ENCODE measurements around the gene SDCCAG8. TPM values are rescaled to one million over a fixed set of nuclear protein-coding genes. Genes with fewer than 3 reads are reported as not detected.

SDCCAG8 gene
- total and polyA plus RNA-seq, 4 donors: 25.4 to 96.7 (median 48.2) TPM

DNA sequence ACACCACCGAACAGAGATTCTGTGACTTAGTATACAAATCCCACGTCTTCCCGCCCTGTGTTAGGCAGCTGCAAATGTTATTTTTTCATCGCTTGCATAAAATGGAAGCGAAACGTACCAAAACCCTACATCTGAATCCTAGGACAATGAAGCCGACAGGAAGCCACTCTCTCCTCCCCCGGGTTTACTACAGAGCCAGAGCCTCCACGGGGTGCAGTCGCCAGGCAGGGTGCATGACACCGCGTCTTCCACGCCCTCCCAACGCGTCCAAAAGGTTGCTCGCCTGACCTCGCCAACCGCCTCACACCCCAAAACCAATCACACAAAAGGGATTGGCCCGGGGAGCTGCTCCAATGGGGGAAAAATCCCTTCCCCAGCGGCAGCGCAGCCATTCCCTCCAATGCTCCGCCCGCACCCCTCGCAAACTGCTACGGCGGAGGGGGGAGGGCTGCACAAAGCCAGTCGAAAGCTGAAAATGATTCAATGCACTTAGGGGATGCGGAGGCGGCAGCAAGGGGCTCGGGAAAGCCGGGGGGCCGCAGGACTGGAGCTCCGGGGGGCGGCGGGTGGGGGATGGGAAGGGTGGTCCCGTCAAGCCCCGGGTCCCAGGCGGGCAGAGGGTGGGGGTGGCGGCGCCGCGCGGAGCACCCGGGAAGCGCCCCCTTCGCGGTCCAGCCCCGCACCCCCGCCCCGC, 1.5 kb upstream of the SDCCAG8 start:
- peak overlapping the region; percentile 39 to 88 for H3K9ac ChIP-seq (ENCODE audit: insufficient read depth in 1 of 2, low read length in 2 of 2)
- 1% methylated on average over 33 to 50 of the region's 50 CpGs for WGBS, 2 donors
- TF ChIP-seq, protein P1, sequence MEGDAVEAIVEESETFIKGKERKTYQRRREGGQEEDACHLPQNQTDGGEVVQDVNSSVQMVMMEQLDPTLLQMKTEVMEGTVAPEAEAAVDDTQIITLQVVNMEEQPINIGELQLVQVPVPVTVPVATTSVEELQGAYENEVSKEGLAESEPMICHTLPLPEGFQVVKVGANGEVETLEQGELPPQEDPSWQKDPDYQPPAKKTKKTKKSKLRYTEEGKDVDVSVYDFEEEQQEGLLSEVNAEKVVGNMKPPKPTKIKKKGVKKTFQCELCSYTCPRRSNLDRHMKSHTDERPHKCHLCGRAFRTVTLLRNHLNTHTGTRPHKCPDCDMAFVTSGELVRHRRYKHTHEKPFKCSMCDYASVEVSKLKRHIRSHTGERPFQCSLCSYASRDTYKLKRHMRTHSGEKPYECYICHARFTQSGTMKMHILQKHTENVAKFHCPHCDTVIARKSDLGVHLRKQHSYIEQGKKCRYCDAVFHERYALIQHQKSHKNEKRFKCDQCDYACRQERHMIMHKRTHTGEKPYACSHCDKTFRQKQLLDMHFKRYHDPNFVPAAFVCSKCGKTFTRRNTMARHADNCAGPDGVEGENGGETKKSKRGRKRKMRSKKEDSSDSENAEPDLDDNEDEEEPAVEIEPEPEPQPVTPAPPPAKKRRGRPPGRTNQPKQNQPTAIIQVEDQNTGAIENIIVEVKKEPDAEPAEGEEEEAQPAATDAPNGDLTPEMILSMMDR (IDR thresholded peaks at IDR 0.05; ENCODE audit: control extremely low read depth, extremely low read depth): no peak
- H3K4me1 ChIP-seq (ENCODE audit: control insufficient read depth in 5 of 5, insufficient read depth in 5 of 5, low read length in 5 of 5): peaks cover 0 to 41% (median 7%) of the 10 kb centered on the region in 5 donors
- peak overlapping the region; percentile 90 for H3K4me3 ChIP-seq
- no peaks in the 10 kb centered on the region for H3K9me3 ChIP-seq (ENCODE audit: control insufficient read depth in 4 of 4, insufficient read depth in 3 of 4, low read length in 3 of 4)
- H3K27me3 ChIP-seq (ENCODE audit: control insufficient read depth in 3 of 3, insufficient read depth in 3 of 3, low read length in 2 of 3): no peaks in the 10 kb centered on the region
- no peaks in the 10 kb centered on the region for H3K36me3 ChIP-seq (ENCODE audit: control insufficient read depth in 4 of 4, insufficient read depth in 4 of 4, low read length in 4 of 4)
- H3K27ac ChIP-seq (ENCODE audit: low read depth in 1 of 2, low read length in 1 of 2): peak overlapping the region; percentile 89 to 91
- ATAC-seq (ENCODE audit: insufficient read depth, low FRiP score): peak; percentile 12
- DNase-seq: peak; percentile 74 to 81 (median 79)

- Histone ChIP-seq H3K27me3 (ENCODE audit: control insufficient read depth in 3 of 3, insufficient read depth in 3 of 3, low read length in 2 of 3) (no peaks in the 10 kb centered on the region), H3K4me1 (ENCODE audit: control insufficient read depth in 5 of 5, insufficient read depth in 5 of 5, low read length in 5 of 5) (peaks cover 0 to 40% (median 5%) of the 10 kb centered on the region in 5 donors), H3K4me3 (peak within 1 kb of the TSS; percentile 90), H3K36me3 (ENCODE audit: control insufficient read depth in 4 of 4, insufficient read depth in 4 of 4, low read length in 4 of 4) (peaks cover 0 to 1% (median 0%) of the 10 kb centered on the region in 4 donors), H3K27ac (ENCODE audit: low read depth in 1 of 2, low read length in 1 of 2) (peak within 1 kb of the TSS; percentile 91 to 95), H3K9me3 (ENCODE audit: control insufficient read depth in 4 of 4, insufficient read depth in 3 of 4, low read length in 3 of 4) (no peaks in the 10 kb centered on the region), H3K9ac (ENCODE audit: insufficient read depth in 1 of 2, low read length in 2 of 2) (peak within 1 kb of the TSS; percentile 88 to 91)
- DNase-seq (peak; percentile 99 to 100 (median 99)), ATAC-seq (ENCODE audit: insufficient read depth, low FRiP score) (peak; percentile 74)
- 0% methylated on average over 56 to 74 of the region's 74 CpGs for WGBS, 2 donors
- TF ChIP-seq, protein P1 (IDR thresholded peaks at IDR 0.05; ENCODE audit: control extremely low read depth, extremely low read depth): no peak
Observed at GRCh38 chr1:243254927-243255790, 682 bp upstream of the SDCCAG8 start, which contains the start of gene CEP170. TSS of gene CEP170 (minus strand) at chr1:243255281. CDS start at chr1:243225280, 30,001 bp downstream.

DNA sequence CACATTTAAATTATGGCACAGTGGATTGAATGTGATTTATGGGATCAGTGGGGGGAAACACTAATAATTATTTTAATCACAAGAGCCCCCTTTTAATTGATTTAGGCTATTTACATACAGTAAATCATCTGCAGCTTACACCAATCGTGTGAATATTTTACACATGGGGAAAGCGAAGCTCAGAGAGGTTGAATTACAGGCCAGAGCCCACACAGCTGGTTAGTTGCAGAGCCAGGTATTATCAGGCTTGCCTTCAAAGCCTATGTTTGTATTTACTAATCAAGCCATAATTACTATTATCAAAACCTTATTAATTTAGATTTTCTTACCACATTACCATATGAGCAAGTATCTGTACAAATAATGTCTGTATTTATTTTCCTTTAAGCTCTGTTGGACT, 749 bp downstream of the SDCCAG8 start:
- ATAC-seq (ENCODE audit: insufficient read depth, low FRiP score) (no peak), DNase-seq (peak in 1 of 3 donors; percentile 13)
- TF ChIP-seq, protein P1 (IDR thresholded peaks at IDR 0.05; ENCODE audit: control extremely low read depth, extremely low read depth): no peak
- Histone ChIP-seq H3K9me3 (ENCODE audit: control insufficient read depth in 4 of 4, insufficient read depth in 3 of 4, low read length in 3 of 4) (no peaks in the 10 kb centered on the region), H3K27me3 (ENCODE audit: control insufficient read depth in 3 of 3, insufficient read depth in 3 of 3, low read length in 2 of 3) (no peaks in the 10 kb centered on the region), H3K27ac (ENCODE audit: low read depth in 1 of 2, low read length in 1 of 2) (peak overlapping the region in 1 of 2 donors; percentile 86), H3K36me3 (ENCODE audit: control insufficient read depth in 4 of 4, insufficient read depth in 4 of 4, low read length in 4 of 4) (peaks cover 0 to 3% (median 0%) of the 10 kb centered on the region in 4 donors), H3K4me3 (peak overlapping the region; percentile 51), H3K4me1 (ENCODE audit: control insufficient read depth in 5 of 5, insufficient read depth in 5 of 5, low read length in 5 of 5) (peaks cover 0 to 29% (median 7%) of the 10 kb centered on the region in 5 donors), H3K9ac (ENCODE audit: insufficient read depth in 1 of 2, low read length in 2 of 2) (peak overlapping the region; percentile 83 to 91)
- 32 to 37% methylated on average over 2 of the region's 2 CpGs for WGBS, 2 donors
